ENCODE data around the gene VPS11.
A peak's percentile ranks its signal among the peaks of the same experiment; 100 is the strongest.

VPS11 gene

GRCh38 chr11:119081682-119082260 lies 14.2 kb downstream of the VPS11 start:
- no peak for DNase-seq (ENCODE audit: low spot score)

DNA sequence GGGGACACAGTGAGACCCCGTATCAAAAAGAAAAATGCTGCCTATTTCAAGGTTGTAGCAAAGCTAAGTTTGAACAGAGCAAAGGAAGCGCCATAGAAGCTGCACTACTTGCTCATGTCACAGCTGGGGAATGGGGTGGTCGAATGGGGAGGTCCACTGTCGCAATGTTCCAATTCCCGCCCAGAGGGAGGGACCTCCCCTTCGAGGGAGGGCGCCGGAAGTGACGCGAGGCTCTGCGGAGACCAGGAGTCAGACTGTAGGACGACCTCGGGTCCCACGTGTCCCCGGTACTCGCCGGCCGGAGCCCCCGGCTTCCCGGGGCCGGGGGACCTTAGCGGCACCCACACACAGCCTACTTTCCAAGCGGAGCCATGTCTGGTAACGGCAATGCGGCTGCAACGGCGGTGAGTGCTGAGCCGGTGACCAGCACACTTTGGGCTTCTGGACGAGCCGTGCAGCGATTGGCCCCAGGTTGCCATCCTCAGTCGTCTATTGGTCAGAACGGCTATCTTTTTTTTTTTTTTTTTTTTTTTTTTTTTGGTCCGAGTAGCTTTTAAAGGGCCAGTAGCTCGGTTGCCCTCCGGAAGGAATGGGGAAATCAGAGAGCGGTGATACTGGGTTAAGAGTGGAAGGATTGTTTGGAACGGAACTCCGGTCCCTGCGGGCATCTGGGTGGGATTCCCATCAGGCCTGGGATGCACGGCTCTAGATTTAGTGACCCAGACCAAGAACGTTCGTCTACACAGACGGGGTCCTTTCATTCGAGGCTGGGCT lies 17.2 kb downstream of the VPS11 start, which contains the start of gene HMBS:
Gene HMBS, plus strand, starts transcription at position 219 of the 774 bp plus-strand sequence. Its CDS starts 153 bp downstream, at position 372.
- DNase-seq (ENCODE audit: low spot score): peak; percentile 94

GRCh38 chr11:119085437-119085847 lies 17.8 kb downstream of the VPS11 start:
- peak; percentile 89 for DNase-seq (ENCODE audit: low spot score)

DNA sequence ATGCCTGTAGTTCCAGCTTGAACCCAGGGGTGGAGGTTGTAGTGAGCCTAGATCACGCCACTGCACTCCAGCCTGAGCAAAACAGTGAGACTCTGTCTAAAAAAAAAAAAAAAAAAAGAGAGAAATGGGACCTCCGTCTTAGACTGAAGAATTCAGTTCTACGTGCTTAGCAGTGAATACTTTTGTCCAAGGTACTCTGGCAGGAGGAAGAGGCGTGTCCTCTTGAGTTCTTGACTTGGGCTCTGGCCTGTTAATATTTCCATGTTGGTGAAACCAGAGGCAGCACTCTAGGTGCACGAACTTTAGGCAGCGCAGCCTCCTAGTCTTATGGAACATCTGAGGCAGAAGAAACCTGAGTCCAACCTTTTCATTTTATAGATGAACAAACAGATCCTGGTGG lies 19.5 kb downstream of the VPS11 start:
- DNase-seq (ENCODE audit: low spot score): no peak

- peak; percentile 97 for DNase-seq (ENCODE audit: low spot score)
Observed at GRCh38 chr11:119087747-119088241, 20.2 kb downstream of the VPS11 start.

GRCh38 chr11:119088406-119088805 lies 20.8 kb downstream of the VPS11 start:
- DNase-seq (ENCODE audit: low spot score): peak; percentile 66

GRCh38 chr11:119089319-119089718 lies 21.7 kb downstream of the VPS11 start:
- DNase-seq (ENCODE audit: low spot score): no peak

DNA sequence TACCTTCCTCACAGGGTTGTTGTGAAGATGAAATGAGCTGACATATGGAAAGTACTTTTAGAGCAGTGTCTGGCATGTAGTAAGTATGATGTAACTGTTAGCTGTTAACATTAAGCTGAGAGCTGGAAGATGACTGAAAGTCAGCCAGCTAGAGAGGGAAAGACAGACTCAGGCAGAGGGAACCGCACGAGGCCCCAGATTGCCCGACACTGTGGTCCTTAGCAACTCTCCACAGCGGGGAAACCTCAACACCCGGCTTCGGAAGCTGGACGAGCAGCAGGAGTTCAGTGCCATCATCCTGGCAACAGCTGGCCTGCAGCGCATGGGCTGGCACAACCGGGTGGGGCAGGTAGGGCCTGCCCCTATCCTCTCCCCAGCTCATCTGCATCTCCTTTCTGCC lies 23.6 kb downstream of the VPS11 start:
- DNase-seq (ENCODE audit: low spot score): peak; percentile 66

DNA sequence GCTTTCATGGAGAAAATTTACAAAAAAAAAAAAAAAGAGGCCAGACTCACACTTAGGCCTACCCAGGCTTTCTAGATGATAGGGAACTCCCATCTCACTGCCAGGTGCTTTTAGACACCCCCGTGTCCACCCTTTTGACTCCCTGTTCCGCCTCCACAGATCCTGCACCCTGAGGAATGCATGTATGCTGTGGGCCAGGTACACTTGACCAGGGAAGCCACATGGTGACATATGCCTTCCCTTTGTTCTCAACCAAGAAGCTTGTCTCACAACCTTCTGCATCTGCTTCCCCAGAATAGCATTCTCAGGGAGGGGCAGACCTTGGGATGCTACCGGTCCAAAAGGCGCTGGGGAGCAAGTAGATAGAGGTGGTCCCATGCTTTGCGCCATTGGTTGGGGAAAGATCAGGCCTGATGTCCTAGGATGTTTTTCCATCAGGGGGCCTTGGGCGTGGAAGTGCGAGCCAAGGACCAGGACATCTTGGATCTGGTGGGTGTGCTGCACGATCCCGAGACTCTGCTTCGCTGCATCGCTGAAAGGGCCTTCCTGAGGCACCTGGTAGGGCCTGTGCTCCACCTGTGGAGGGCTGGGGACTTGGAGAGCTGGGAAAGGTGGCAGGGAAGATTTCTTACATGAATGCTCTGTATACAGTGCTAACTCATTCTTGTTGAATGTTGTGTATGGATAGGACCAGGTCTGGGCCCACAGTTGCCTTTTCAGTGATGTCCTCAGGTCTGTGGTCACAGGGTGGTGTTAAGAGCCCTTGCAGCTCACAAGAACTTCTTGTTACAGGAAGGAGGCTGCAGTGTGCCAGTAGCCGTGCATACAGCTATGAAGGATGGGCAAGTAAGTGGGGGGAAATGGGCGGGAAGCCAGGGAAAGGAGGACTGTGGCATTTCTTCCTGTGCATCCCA lies 24.6 kb downstream of the VPS11 start:
- DNase-seq (ENCODE audit: low spot score): peak; percentile 64

DNA sequence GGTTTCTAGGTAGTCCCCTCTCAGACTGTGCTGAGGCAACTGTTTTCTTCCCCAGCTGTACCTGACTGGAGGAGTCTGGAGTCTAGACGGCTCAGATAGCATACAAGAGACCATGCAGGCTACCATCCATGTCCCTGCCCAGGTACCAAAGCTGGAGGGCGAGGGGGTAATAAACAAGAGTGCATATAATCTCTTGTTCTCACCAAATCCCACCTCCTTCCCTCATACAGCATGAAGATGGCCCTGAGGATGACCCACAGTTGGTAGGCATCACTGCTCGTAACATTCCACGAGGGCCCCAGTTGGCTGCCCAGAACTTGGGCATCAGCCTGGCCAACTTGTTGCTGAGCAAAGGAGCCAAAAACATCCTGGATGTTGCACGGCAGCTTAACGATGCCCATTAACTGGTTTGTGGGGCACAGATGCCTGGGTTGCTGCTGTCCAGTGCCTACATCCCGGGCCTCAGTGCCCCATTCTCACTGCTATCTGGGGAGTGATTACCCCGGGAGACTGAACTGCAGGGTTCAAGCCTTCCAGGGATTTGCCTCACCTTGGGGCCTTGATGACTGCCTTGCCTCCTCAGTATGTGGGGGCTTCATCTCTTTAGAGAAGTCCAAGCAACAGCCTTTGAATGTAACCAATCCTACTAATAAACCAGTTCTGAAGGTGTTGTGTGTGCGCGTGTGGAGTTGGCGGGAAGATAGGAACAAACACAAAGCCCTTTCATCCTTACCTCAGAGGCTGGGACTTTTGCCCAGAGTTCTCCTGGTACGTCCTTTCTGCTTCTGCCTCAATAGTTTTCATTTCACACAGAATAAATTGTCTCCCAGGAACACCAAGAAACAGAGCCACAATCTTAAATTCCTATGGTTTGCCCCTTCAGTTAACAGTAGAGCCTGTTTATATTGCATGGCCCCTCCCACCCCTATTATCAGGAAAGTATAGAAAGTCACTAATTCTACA lies 25.5 kb downstream of the VPS11 start:
- peak; percentile 68 for DNase-seq (ENCODE audit: low spot score)

GRCh38 chr11:119093942-119094815 lies 26.6 kb downstream of the VPS11 start:
- DNase-seq (ENCODE audit: low spot score): peak; percentile 79

DNA sequence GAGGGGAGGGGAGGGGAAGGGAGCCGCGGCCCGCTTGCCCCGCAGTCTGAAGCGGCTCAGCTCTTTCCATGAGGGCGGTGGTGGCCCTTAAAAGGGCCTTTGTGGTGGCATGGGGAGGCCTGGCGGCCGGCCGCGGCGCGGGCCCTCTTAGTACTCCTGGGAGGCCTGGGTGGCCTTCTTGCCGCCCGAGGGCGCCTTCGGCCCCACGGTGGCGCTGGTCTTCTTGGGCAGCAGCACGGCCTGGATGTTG lies 27.1 kb downstream of the VPS11 start:
- DNase-seq (ENCODE audit: low spot score): peak; percentile 93

DNA sequence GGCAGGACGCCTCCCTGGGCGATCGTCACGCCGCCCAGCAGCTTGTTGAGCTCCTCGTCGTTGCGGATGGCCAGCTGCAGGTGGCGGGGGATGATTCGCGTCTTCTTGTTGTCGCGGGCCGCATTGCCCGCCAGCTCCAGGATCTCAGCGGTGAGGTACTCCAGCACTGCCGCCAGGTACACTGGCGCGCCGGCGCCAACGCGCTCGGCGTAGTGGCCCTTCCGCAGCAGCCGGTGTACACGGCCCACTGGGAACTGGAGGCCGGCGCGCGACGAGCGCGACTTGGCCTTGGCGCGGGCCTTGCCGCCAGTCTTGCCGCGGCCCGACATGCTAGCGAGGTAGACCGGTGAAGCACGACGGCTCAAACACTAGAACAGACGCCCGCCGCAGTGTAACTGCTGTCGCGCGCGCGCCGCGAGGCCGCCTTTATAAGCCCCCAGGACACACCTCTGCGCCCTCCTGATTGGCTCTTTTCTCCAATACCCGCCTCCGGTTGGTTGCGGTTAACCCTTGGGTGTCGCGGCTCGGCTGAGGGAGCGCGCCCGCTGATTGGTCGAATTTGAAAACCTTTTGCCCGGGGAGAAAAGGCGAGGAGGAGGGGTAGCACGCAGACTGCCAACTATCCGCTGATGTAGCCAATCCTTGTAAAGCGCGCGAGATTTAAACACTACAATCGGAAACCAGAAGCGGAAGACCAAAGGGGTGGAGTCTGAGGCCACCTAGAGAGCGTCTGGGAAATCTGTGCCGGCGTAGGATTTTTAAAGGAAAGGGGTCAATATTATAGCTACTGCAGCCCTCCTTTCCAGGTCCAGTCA lies 27.7 kb downstream of the VPS11 start:
- peak; percentile 100 for DNase-seq (ENCODE audit: low spot score)

DNA sequence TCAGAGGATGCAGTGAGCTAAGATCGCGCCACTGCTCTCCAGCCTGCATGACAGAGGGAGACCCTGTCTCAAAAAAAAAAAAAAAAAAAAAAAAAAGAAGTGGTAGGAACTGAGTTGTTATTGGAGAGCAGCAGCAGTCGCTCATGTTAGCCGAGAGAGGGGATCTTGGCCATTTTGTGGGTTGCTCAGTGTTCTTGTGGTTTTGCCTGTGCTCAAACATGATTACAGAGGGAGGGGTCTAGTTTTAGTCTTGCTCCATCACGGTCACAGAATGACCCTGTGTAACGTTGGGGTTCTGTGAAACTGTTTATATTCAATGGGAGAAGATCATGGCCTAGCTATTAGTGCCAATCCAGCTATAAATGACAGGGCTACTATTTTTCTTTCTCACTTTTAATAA lies 32.1 kb downstream of the VPS11 start:
- DNase-seq (ENCODE audit: low spot score): no peak

DNA sequence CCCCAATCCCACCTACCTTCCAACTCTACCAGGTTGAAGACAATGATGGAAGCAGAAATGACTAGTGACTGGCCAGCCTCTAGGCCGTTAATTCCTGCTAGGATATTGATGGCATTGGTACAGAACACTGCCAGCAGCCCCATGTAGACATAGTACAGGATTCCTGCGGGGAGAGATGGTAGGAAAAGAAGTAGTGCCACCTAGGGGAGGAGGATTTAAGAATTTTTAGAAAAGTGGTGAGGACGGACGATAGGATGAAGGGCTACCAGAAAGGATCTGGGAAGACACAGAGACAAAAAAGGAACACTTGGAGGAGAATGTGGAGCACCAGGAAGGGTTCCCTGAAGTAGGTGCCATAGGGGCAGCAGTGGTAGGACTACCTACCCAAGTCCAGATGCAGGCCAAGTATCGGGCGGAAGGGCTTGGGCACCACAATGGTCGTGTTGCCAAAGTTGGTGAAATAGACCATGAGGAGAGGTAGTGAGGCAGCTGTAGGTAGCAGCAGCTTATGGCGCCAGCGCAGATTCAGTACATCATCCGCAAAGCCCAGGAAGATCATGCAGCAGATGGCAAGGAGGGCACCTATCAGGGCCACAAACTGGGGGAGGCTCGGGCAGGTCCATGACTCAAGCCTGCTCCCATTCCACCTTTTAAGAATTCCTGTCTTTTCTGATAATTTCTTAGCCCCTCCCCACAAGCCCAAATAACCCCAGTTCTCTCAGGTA lies 32.8 kb downstream of the VPS11 start:
- DNase-seq (ENCODE audit: low spot score): peak; percentile 75

DNA sequence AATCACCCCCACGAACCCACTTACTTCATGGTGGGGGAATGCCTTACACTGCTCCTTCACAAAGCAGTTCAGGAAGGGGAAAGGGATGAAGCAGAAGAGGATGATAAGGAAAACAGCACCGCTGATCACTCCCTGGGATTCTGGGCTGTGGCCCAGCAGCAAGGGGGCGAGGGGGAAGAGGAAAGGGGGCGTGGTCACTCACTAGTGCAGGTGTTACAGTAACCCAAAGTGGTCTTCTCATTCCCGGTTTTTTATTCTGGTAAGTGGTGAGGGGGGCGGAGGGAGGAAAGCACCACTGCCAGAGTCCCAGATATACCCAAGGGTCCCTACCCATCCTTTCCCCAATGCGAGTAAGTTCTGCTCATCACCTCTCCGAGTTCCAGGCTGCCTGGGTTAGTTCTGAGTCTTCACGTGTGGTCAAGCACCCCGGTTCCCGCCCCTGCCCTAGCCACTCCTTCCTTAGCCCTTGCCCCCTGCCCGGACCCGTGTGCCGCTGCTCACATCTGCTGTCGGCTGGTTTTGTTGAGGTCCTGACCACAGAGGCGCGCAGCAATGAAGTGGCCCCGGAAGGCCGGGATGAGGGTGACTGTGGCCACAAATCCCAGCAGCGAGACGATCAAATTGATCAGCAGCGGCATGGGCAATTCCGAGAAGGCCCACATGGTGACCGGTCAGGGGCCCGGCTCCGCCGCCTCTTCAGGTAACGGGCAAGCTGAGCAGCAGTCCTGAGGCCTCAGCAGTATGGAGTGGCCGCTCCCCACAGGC lies 33.6 kb downstream of the VPS11 start:
- DNase-seq (ENCODE audit: low spot score): no peak

DNA sequence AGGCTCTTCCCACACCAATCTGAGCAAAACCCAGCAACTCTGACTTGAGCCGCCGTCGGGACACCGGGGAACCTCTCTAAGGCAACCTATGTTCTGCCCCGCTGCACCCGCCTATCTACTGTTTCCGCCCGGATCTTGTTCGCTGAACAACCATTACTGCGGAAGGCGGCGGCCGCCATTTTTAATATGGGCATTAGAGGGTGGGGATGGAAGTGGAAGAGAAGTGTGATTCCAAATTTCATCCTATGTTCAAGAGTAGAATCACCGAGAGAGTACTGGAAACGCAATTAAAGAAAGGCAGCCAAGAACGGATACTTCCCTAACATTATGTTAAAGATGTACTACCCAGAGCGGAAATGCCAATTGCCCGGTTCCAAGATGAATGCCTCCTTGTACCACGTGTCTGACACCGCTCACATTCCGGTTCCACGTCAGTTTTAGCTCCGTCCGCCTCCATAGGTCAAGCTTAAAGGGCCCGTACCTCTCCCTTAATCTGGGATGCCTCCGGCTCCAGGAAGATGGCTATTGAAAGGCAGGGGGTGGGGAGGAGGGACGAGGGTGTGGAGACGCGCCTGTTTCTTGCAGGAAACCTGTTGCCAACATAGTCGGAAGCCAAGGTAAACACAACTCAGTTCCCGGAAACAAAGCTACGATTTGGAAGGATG lies 34.3 kb downstream of the VPS11 start, which contains the start of gene DPAGT1:
Gene DPAGT1, minus strand, starts transcription at position 95 of the 665 bp plus-strand sequence. CDS start 198 bp downstream, outside the sequence.
- DNase-seq (ENCODE audit: low spot score): peak; percentile 94
